H1 (cell line): Measurements from ENCODE around the gene LEFTY2. TPM values are rescaled to one million over a fixed set of nuclear protein-coding genes. Genes with fewer than 3 reads are reported as not detected.

Experiments used
- CTCF ChIA-PET: fragments of 300-600 bp; sonication (Branson Sonifier 250); formaldehyde crosslinking; loops from one replicate; lab custom pipeline; 2021; ENCODE audit not compliant: partially characterized antibody; lab: Charles Lee
- POLR2A ChIA-PET: fragments of 300-600 bp; sonication (Branson Sonifier 250); formaldehyde crosslinking; loops from one replicate; lab custom pipeline; 2021; ENCODE audit warnings: inconsistent platforms; ENCODE audit not compliant: partially characterized antibody; lab: Charles Lee
- DNase-seq, 2 experiments: peaks; one replicate each; pipeline versions ENCODE4 v3.0.0 to v3.0.0-alpha.2; 2010 to 2022; ENCODE audit warnings: low spot score in 2 of 2, low read depth in 1 of 2, mixed read lengths in 1 of 2
- FAIRE-seq: peaks from 2 replicates; lab custom pipeline; 2011; peaks lifted over from hg19 to GRCh38; lab: Jason Lieb, UNC
- H2AFZ ChIP-seq: 2 replicates; pipeline ENCODE4 v1.8.1; 2012; ENCODE audit warnings: low read length, inconsistent platforms
- H2AK5ac ChIP-seq: 2 replicates; pipeline ENCODE4 v1.6.1; 2013; ENCODE audit warnings: low read depth, low read length
- H2BK120ac ChIP-seq: replicated peaks from 2 replicates; pipeline ENCODE3; 2013; ENCODE audit warnings: low read depth, low read length, inconsistent platforms
- H2BK12ac ChIP-seq: 2 replicates; pipeline ENCODE4 v1.6.1; 2013; ENCODE audit warnings: low read depth, low read length
- H2BK15ac ChIP-seq: 2 replicates; pipeline ENCODE4 v1.6.1; 2013; ENCODE audit warnings: low read length
- H2BK20ac ChIP-seq: 2 replicates; pipeline ENCODE4 v1.6.1; 2013; ENCODE audit warnings: low read length
- H2BK5ac ChIP-seq: 2 replicates; pipeline ENCODE4 v1.6.1; 2013; ENCODE audit warnings: low read depth, low read length
- H3K14ac ChIP-seq: 2 replicates; pipeline ENCODE4 v1.6.1; 2013; ENCODE audit warnings: inconsistent platforms; ENCODE audit not compliant: insufficient read length
- H3K18ac ChIP-seq: 2 replicates; pipeline ENCODE4 v1.6.1; 2013; ENCODE audit warnings: low read length; ENCODE audit errors: extremely low read depth
- H3K23ac ChIP-seq: 2 replicates; pipeline ENCODE4 v1.6.1; 2013; ENCODE audit warnings: inconsistent platforms; ENCODE audit not compliant: insufficient read length
- H3K23me2 ChIP-seq: 2 replicates; pipeline ENCODE4 v1.6.1; 2013; ENCODE audit warnings: low read depth, low read length
- H3K27ac ChIP-seq: 2 replicates; pipeline ENCODE4 v1.6.1; 2011; ENCODE audit warnings: low read depth, low read length, inconsistent platforms
- H3K27me3 ChIP-seq, 4 experiments: replicated peaks in 1 of 4; 1 replicate in 1 of 4; 2 replicates in 3 of 4; pipeline versions ENCODE4 v1.6.1 to v1.8.1; 2011 to 2013; ENCODE audit warnings: low read length in 3 of 4, mild to moderate bottlenecking in 3 of 4, inconsistent platforms in 2 of 4, mixed read lengths in 2 of 4, moderate library complexity in 1 of 4; ENCODE audit not compliant: control insufficient read depth in 3 of 4, insufficient read depth in 3 of 4; ENCODE audit errors: extremely low read depth in 1 of 4
- H3K36me3 ChIP-seq, 4 experiments: 2 replicates each; pipeline versions ENCODE4 v1.6.1 to v1.8.1; 2011 to 2013; ENCODE audit warnings: mild to moderate bottlenecking in 4 of 4, low read length in 3 of 4, moderate library complexity in 2 of 4, control low read depth in 1 of 4, inconsistent platforms in 1 of 4; ENCODE audit not compliant: insufficient read depth in 4 of 4, control insufficient read depth in 2 of 4
- H3K4ac ChIP-seq: replicated peaks from 2 replicates; pipeline ENCODE3; 2013; ENCODE audit warnings: low read length, low read depth, mixed read lengths, inconsistent platforms; ENCODE audit not compliant: insufficient read length
- H3K4me1 ChIP-seq, 4 experiments: replicated peaks in 1 of 4; 1 replicate in 1 of 4; 2 replicates in 3 of 4; pipeline versions ENCODE4 v1.6.1 to v1.8.1; 2011 to 2013; ENCODE audit warnings: low read length in 3 of 4, inconsistent platforms in 2 of 4, mixed read lengths in 1 of 4; ENCODE audit not compliant: insufficient read depth in 4 of 4, control insufficient read depth in 3 of 4
- H3K4me2 ChIP-seq, 2 experiments: 2 replicates each; pipeline versions ENCODE4 v1.6.1 to v1.8.1; 2011 to 2013; ENCODE audit warnings: low read depth in 2 of 2, low read length in 2 of 2, control low read depth in 1 of 2, inconsistent platforms in 1 of 2, mild to moderate bottlenecking in 1 of 2; ENCODE audit not compliant: insufficient read depth in 1 of 2
- H3K4me3 ChIP-seq, 4 experiments: fragments of 200-600, 300-600 bp in 1 of 4; sonication (generic), shearing (Covaris generic), sonication (Bioruptor Twin) in 1 of 4; 2 replicates each; pipeline versions ENCODE4 v1.5.1 to v1.8.1; 2011 to 2016; ENCODE audit warnings: low read length in 4 of 4, low read depth in 3 of 4, control low read depth in 2 of 4, inconsistent platforms in 2 of 4, mild to moderate bottlenecking in 2 of 4, mixed read lengths in 1 of 4, moderate library complexity in 1 of 4; ENCODE audit not compliant: insufficient read depth in 2 of 4; ENCODE audit errors: extremely low read depth in 1 of 4
- H3K56ac ChIP-seq: replicated peaks from 2 replicates; pipeline ENCODE3; 2013; ENCODE audit warnings: low read depth, mild to moderate bottlenecking, mixed read lengths, low read length, inconsistent platforms; ENCODE audit not compliant: insufficient read length
- H3K79me1 ChIP-seq: 2 replicates; pipeline ENCODE4 v1.6.1; 2013; ENCODE audit warnings: low read depth, low read length, control low read depth
- H3K79me2 ChIP-seq, 2 experiments: 2 replicates each; pipeline versions ENCODE4 v1.6.1 to v1.8.1; 2012 to 2013; ENCODE audit warnings: low read length in 2 of 2, mild to moderate bottlenecking in 2 of 2, inconsistent platforms in 1 of 2; ENCODE audit not compliant: insufficient read depth in 2 of 2, control insufficient read depth in 1 of 2
- H3K9ac ChIP-seq, 4 experiments: replicated peaks in 1 of 4; 1 replicate in 1 of 4; 2 replicates in 3 of 4; pipeline versions ENCODE4 v1.6.1 to v1.8.1; 2011 to 2013; ENCODE audit warnings: low read depth in 3 of 4, low read length in 3 of 4, control low read depth in 2 of 4, mild to moderate bottlenecking in 2 of 4, moderate library complexity in 2 of 4, inconsistent platforms in 1 of 4; ENCODE audit errors: extremely low read depth in 1 of 4
- H3K9me3 ChIP-seq, 2 experiments: 2 replicates each; pipeline versions ENCODE4 v1.6.1 to v1.8.1; 2012 to 2013; ENCODE audit warnings: mild to moderate bottlenecking in 2 of 2, moderate library complexity in 2 of 2, control low read depth in 1 of 2, inconsistent platforms in 1 of 2, low read depth in 1 of 2, low read length in 1 of 2, mixed read lengths in 1 of 2; ENCODE audit not compliant: insufficient read depth in 2 of 2
- H4K20me1 ChIP-seq, 2 experiments: replicated peaks in 1 of 2; 2 replicates each; pipeline versions ENCODE3 to v1.8.1; 2011 to 2013; ENCODE audit warnings: inconsistent platforms in 2 of 2, low read length in 2 of 2, mild to moderate bottlenecking in 1 of 2; ENCODE audit not compliant: insufficient read depth in 2 of 2, control insufficient read depth in 1 of 2
- H4K5ac ChIP-seq: 2 replicates; pipeline ENCODE4 v1.6.1; 2013; ENCODE audit warnings: low read length, low read depth, mixed read lengths, inconsistent platforms; ENCODE audit not compliant: insufficient read length
- H4K8ac ChIP-seq: 2 replicates; pipeline ENCODE4 v1.8.0; 2013; ENCODE audit warnings: mild to moderate bottlenecking, moderate library complexity, low read length, inconsistent platforms; ENCODE audit not compliant: insufficient read depth; ENCODE audit errors: extremely low read depth
- H4K91ac ChIP-seq: replicated peaks from 2 replicates; pipeline ENCODE3; 2013; ENCODE audit warnings: low read length, mixed read lengths, inconsistent platforms; ENCODE audit not compliant: insufficient read length
- BCL11A ChIP-seq, 2 experiments: IDR thresholded peaks; one replicate each; pipeline ENCODE4 v1.6.1; 2011; ENCODE audit warnings: low read depth in 2 of 2, low read length in 2 of 2, mild to moderate bottlenecking in 2 of 2
- SUZ12 ChIP-seq: fragments of 200-600 bp; sonication (generic); IDR thresholded peaks from 2 replicates; pipeline ENCODE4 v1.6.1; 2012; ENCODE audit warnings: mild to moderate bottlenecking, inconsistent platforms, low read length, moderate library complexity, mixed read lengths
- WGBS, 2 experiments: shearing (Covaris generic) in 1 of 2; methylation state at CpG; one replicate each; pipeline versions ENCODE4 v1.1.6 to v1.1.7; 2013 to 2015; ENCODE audit warnings: low lambda C conversion rate in 2 of 2, mixed read lengths in 2 of 2, inconsistent platforms in 1 of 2, low coverage in 1 of 2, missing lambda C conversion rate in 1 of 2; ENCODE audit not compliant: insufficient replicate concordance in 2 of 2, insufficient coverage in 1 of 2, insufficient read length in 1 of 2; ENCODE audit errors: extremely low coverage in 1 of 2, missing lambda C conversion rate in 1 of 2; 5-methylcytosine and 5-hydroxymethylcytosine counted together
- polyA plus RNA-seq, 7 experiments: library from polyadenylated mRNA; depleted of rRNA in 3 of 7; stranded (reverse) in 5 of 7; unstranded in 2 of 7; fragments of >200 nt in 5 of 7; fragments of 200-250 nt in 2 of 7; gene quantifications; 1 replicate in 5 of 7; 2 replicates in 1 of 7; 4 replicates in 1 of 7; pipeline versions ENCODE4 v1.2.1 to v1.2.3, GENCODE V29; 2011 to 2013; ENCODE audit warnings: missing spikeins in 2 of 7, mixed read lengths in 2 of 7
- total RNA-seq: library from RNA; stranded (reverse); fragmentation: NEBNext Ultra II Directional; extraction: Animal tissue kit (Norgen Biotek cat#: 25700); gene quantifications from 2 replicates; pipeline ENCODE4 v1.2.1, GENCODE V29; 2021

Gene LEFTY2
- total and polyA plus RNA-seq, 2 of the 8 experiments (the other 6 are each of a cell fraction or from before 2014, with no cell fraction given) = 2.6 to 4.3 TPM

- WGBS, 2 experiments = 89% methylated on average over 5 of the region's 5 CpGs; no CpG with 5 or more reads in 1 of the 2 experiments
- Histone ChIP-seq H3K4me2 (no peak overlapping the region), H4K20me1 (no peaks in the 10 kb centered on the region), H2BK120ac (no peak overlapping the region), H2AK5ac (no peak overlapping the region), H4K5ac (no peak overlapping the region), H2BK15ac (no peak overlapping the region), H3K27me3 (no peaks in the 10 kb centered on the region), H3K79me1 (no peaks in the 10 kb centered on the region), H3K4me3 (no peak overlapping the region), H3K23ac (no peak overlapping the region), H3K23me2 (no peaks in the 10 kb centered on the region), H3K36me3 (no peaks in the 10 kb centered on the region), H2AFZ (no peak overlapping the region), H4K91ac (no peak overlapping the region), H3K14ac (no peak overlapping the region), H3K56ac (no peak overlapping the region), H2BK12ac (no peak overlapping the region), H3K27ac (no peak overlapping the region), H3K9ac (no peak overlapping the region), H3K4ac (no peak overlapping the region), H2BK5ac (no peak overlapping the region), H2BK20ac (no peak overlapping the region), H4K8ac (no peak overlapping the region), H3K4me1 (no peaks in the 10 kb centered on the region), H3K9me3 (no peaks in the 10 kb centered on the region), H3K18ac (no peak overlapping the region), H3K79me2 (no peaks in the 10 kb centered on the region)
- POLR2A ChIA-PET = interaction anchor here (0.9 to 1.5 kb wide), 4 partner anchors 9 to 49 kb away, joined by 3 to 4 read pairs (median 3); partner anchors contain the start of gene TMEM63A
- CTCF ChIA-PET = interaction anchor here (0.7 to 2.7 kb wide), 8 partner anchors 20 to 451 kb away, joined by 3 to 14 read pairs (median 4); no protein-coding TSS in a partner anchor
- TF ChIP-seq SUZ12 (no peak), BCL11A (IDR thresholded peaks at IDR 0.05; ENCODE audit: low read depth in 2 of 2, low read length in 2 of 2) (no peak)
- FAIRE-seq (no peak), DNase-seq (no peak)
Observed at GRCh38 chr1:225931270-225932136, 9.5 kb downstream of the LEFTY2 start.
